Upper lobe of left lung (tissue), 6 donors: ENCODE measurements around the gene GON4L. TPM values are rescaled to one million over a fixed set of nuclear protein-coding genes. Genes with fewer than 3 reads are reported as not detected.

Experiments used
- ATAC-seq, 2 donors: fragments of 200-7000 bp; cut with Tn5 transposase; one replicate each; pipeline ENCODE4 v1.9.1; 2022; ENCODE audit warnings: mild to moderate bottlenecking in 2 of 2, moderate library complexity in 2 of 2; ENCODE audit not compliant: low FRiP score in 2 of 2
- DNase-seq, 2 donors: peaks; one replicate each; pipeline ENCODE4 v3.0.0-alpha.2; 2019 to 2020
- H3K27ac ChIP-seq, 4 donors: fragments of 200-600 bp; sonication (generic); one replicate each; pipeline ENCODE4 v1.5.1; 2016 to 2019
- H3K27me3 ChIP-seq, 4 donors: fragments of 200-600 bp; sonication (generic); one replicate each; pipeline ENCODE4 v1.5.1; 2017 to 2019
- H3K36me3 ChIP-seq, 4 donors: fragments of 200-600 bp; sonication (generic); one replicate each; pipeline ENCODE4 v1.5.1; 2016 to 2019
- H3K4me1 ChIP-seq, 4 donors: fragments of 200-600 bp; sonication (generic); one replicate each; pipeline ENCODE4 v1.5.1; 2018 to 2019
- H3K4me3 ChIP-seq, 4 donors: fragments of 200-600 bp; sonication (generic); one replicate each; pipeline ENCODE4 v1.5.1; 2017 to 2019; ENCODE audit warnings: mild to moderate bottlenecking in 2 of 4, moderate library complexity in 1 of 4
- H3K9me3 ChIP-seq, 4 donors: fragments of 200-600 bp; sonication (generic); one replicate each; pipeline ENCODE4 v1.5.1; 2018 to 2019
- CTCF ChIP-seq, 6 experiments: fragments of 450-650 bp in 4 of 6; fragments of 200-600 bp in 2 of 6; sonication (generic) in 2 of 6; IDR thresholded peaks; one replicate each; pipeline ENCODE4 v1.5.1; 2016 to 2019; ENCODE audit warnings: antibody characterized with exemption in 6 of 6
- EP300 ChIP-seq, 4 donors: sonication (generic); formaldehyde crosslinking; IDR thresholded peaks; one replicate each; pipeline ENCODE4 v1.5.1; 2017; ENCODE audit warnings: antibody characterized with exemption in 4 of 4, control low read depth in 2 of 4
- POLR2A ChIP-seq, 4 donors: fragments of 450-650 bp; IDR thresholded peaks; one replicate each; pipeline ENCODE4 v1.5.1; 2016 to 2017; ENCODE audit warnings: antibody characterized with exemption in 4 of 4, mild to moderate bottlenecking in 2 of 4
- POLR2AphosphoS5 ChIP-seq, 2 donors: sonication (generic); formaldehyde crosslinking; IDR thresholded peaks; one replicate each; pipeline ENCODE4 v1.5.1; 2017; ENCODE audit warnings: antibody characterized with exemption in 2 of 2
- WGBS, 2 donors: methylation state at CpG; one replicate each; pipeline ENCODE4 v1.1.5; 2017 to 2018; 5-methylcytosine and 5-hydroxymethylcytosine counted together
- total RNA-seq, 6 donors: library from RNA; depleted of rRNA in 4 of 6; stranded (reverse); fragments of >200 nt in 4 of 6; gene quantifications; one replicate each; pipeline versions ENCODE4 v1.1.0 to v1.2.1, GENCODE V29; 2016 to 2021
- donor health status: DM: no; HTN: no; CAD: no; lungs with moderate emphysema.
- donor health status: DM: no; HTN: yes; CAD: no; lungs with severe emphysema.

Gene GON4L
- total RNA-seq, 6 donors from 2014 or later: 28.9 to 160 (median 46.3) TPM

GRCh38 chr1:155884031-155884960 lies 27.3 kb upstream of the GON4L start:
- ATAC-seq (no peak), DNase-seq (no peak)
- TF ChIP-seq CTCF (IDR thresholded peaks at IDR 0.05): no peak
- TF ChIP-seq POLR2AphosphoS5 (IDR thresholded peaks at IDR 0.05): no peak
- TF ChIP-seq EP300 (IDR thresholded peaks at IDR 0.05): no peak
- TF ChIP-seq POLR2A (IDR thresholded peaks at IDR 0.05): no peak
- WGBS, 2 donors: 79 to 82% methylated on average over 9 of the region's 9 CpGs
- H3K9me3 ChIP-seq: no peaks in the 10 kb centered on the region
- no peaks in the 10 kb centered on the region for H3K4me1 ChIP-seq
- no peaks in the 10 kb centered on the region for H3K27me3 ChIP-seq
- no peak overlapping the region for H3K4me3 ChIP-seq
- H3K27ac ChIP-seq: no peak overlapping the region
- peaks cover 0 to 17% (median 0%) of the 10 kb centered on the region in 4 donors for H3K36me3 ChIP-seq

DNA sequence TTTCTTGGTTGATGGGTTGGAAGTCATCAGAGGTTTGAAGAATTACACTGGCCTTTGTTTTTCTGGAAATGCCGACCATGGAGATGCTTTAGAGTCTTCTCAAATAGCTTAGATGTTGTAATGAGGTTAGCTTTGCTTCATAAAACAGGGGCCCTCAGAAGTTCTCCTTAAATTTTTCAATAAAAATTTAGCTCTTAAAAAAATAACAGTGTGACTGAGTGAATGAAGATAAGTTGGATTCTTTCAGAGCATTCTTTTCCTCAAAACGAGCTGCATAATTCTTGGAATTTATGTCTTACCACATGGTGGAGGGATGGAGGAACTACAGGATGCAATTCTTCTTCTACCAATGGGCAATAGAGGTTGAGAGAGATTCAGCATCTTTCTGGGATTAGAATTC lies 25.8 kb upstream of the GON4L start:
- no peak for DNase-seq
- no peak overlapping the region for H3K4me3 ChIP-seq
- no peaks in the 10 kb centered on the region for H3K4me1 ChIP-seq
- TF ChIP-seq EP300 (IDR thresholded peaks at IDR 0.05) (no peak), POLR2AphosphoS5 (IDR thresholded peaks at IDR 0.05) (no peak), POLR2A (IDR thresholded peaks at IDR 0.05) (no peak), CTCF (IDR thresholded peaks at IDR 0.05) (no peak)
- H3K9me3 ChIP-seq: no peaks in the 10 kb centered on the region
- no peak for ATAC-seq
- WGBS, 2 donors: 67 to 78% methylated on average over 2 of the region's 2 CpGs
- H3K27ac ChIP-seq: no peak overlapping the region
- peaks cover 0 to 17% (median 0%) of the 10 kb centered on the region in 4 donors for H3K36me3 ChIP-seq
- no peaks in the 10 kb centered on the region for H3K27me3 ChIP-seq

GRCh38 chr1:155882235-155882634 lies 25.2 kb upstream of the GON4L start:
- TF ChIP-seq EP300 (IDR thresholded peaks at IDR 0.05) (no peak), POLR2AphosphoS5 (IDR thresholded peaks at IDR 0.05) (no peak), POLR2A (IDR thresholded peaks at IDR 0.05) (no peak), CTCF (IDR thresholded peaks at IDR 0.05) (no peak)
- DNase-seq: no peak
- Histone ChIP-seq H3K27me3 (no peaks in the 10 kb centered on the region), H3K4me1 (no peaks in the 10 kb centered on the region), H3K36me3 (peaks cover 0 to 17% (median 0%) of the 10 kb centered on the region in 4 donors), H3K4me3 (no peak overlapping the region), H3K9me3 (no peaks in the 10 kb centered on the region), H3K27ac (no peak overlapping the region)
- no peak for ATAC-seq

GRCh38 chr1:155880950-155881349 lies 23.9 kb upstream of the GON4L start:
- Histone ChIP-seq H3K4me3 (no peak overlapping the region), H3K4me1 (no peaks in the 10 kb centered on the region), H3K36me3 (peaks cover 0 to 17% (median 0%) of the 10 kb centered on the region in 4 donors), H3K9me3 (no peaks in the 10 kb centered on the region), H3K27ac (no peak overlapping the region), H3K27me3 (no peaks in the 10 kb centered on the region)
- WGBS, 2 donors: 88 to 94% methylated on average over 6 of the region's 6 CpGs
- DNase-seq (no peak), ATAC-seq (no peak)
- TF ChIP-seq POLR2AphosphoS5 (IDR thresholded peaks at IDR 0.05): no peak
- TF ChIP-seq EP300 (IDR thresholded peaks at IDR 0.05): no peak
- no peak for TF ChIP-seq POLR2A (IDR thresholded peaks at IDR 0.05)
- no peak for TF ChIP-seq CTCF (IDR thresholded peaks at IDR 0.05)
